Spleen (tissue), 11 donors: ENCODE measurements around the gene STXBP4. TPM values are rescaled to one million over a fixed set of nuclear protein-coding genes. Genes with fewer than 3 reads are reported as not detected.

Source experiments
- DNase-seq: peaks from one replicate; pipeline ENCODE4 v3.0.0-alpha.2; 2020
- H3K27ac ChIP-seq, 8 donors: fragments of 200-600 bp; sonication (generic) in 7 of 8; 1 replicate in 4 of 8; 2 replicates in 4 of 8; pipeline versions ENCODE4 v1.5.0 to v1.8.0; 2016 to 2021; ENCODE audit warnings: inconsistent platforms in 4 of 8, mild to moderate bottlenecking in 4 of 8, moderate library complexity in 1 of 8
- H3K27me3 ChIP-seq, 7 donors: fragments of 200-600 bp; sonication (generic) in 6 of 7; replicated peaks in 1 of 7; 1 replicate in 4 of 7; 2 replicates in 3 of 7; pipeline versions ENCODE4 v1.5.0 to v1.8.0; 2016 to 2021; ENCODE audit warnings: inconsistent platforms in 3 of 7, mild to moderate bottlenecking in 1 of 7
- H3K36me3 ChIP-seq, 6 donors: fragments of 200-600 bp; sonication (generic) in 5 of 6; 1 replicate in 4 of 6; 2 replicates in 2 of 6; pipeline versions ENCODE4 v1.5.0 to v1.8.0; 2016 to 2021; ENCODE audit warnings: inconsistent platforms in 2 of 6
- H3K4me1 ChIP-seq, 6 donors: fragments of 200-600 bp; sonication (generic) in 5 of 6; 1 replicate in 3 of 6; 2 replicates in 3 of 6; pipeline versions ENCODE4 v1.5.0 to v1.8.0; 2016 to 2021; ENCODE audit warnings: inconsistent platforms in 3 of 6
- H3K4me3 ChIP-seq, 8 donors: fragments of 200-600 bp; sonication (generic) in 7 of 8; 1 replicate in 4 of 8; 2 replicates in 4 of 8; pipeline versions ENCODE4 v1.5.0 to v1.8.0; 2016 to 2021; ENCODE audit warnings: inconsistent platforms in 4 of 8, mild to moderate bottlenecking in 4 of 8, moderate library complexity in 2 of 8
- H3K9me3 ChIP-seq, 8 donors: fragments of 200-600 bp; sonication (generic) in 7 of 8; 1 replicate in 4 of 8; 2 replicates in 4 of 8; pipeline versions ENCODE4 v1.5.0 to v1.8.0; 2016 to 2021; ENCODE audit warnings: inconsistent platforms in 4 of 8
- CTCF ChIP-seq, 11 experiments: fragments of 200-600 bp in 7 of 11; fragments of 450-650 bp in 4 of 11; sonication (generic) in 4 of 11; IDR thresholded peaks in 8 of 11; conservative IDR thresholded peaks in 3 of 11; 1 replicate in 7 of 11; 2 replicates in 4 of 11; pipeline versions ENCODE4 v1.4.0 to v1.8.0; 2016 to 2021; ENCODE audit warnings: antibody characterized with exemption in 11 of 11, inconsistent platforms in 4 of 11, mild to moderate bottlenecking in 1 of 11
- POLR2A ChIP-seq, 3 donors: fragments of 450-650 bp; IDR thresholded peaks; one replicate each; pipeline ENCODE4 v1.5.1; 2017; ENCODE audit warnings: antibody characterized with exemption in 3 of 3, mild to moderate bottlenecking in 1 of 3
- POLR2AphosphoS5 ChIP-seq, 3 donors: sonication (generic); formaldehyde crosslinking; IDR thresholded peaks; one replicate each; pipeline ENCODE4 v1.5.1; 2017; ENCODE audit warnings: antibody characterized with exemption in 3 of 3
- WGBS, 5 donors: extraction: QIAGEN DNeasy Blood & Tissue Kit in 3 of 5; methylation state at CpG; one replicate each; pipeline versions ENCODE4 v1.1.5 to v1.1.7; 2013 to 2018; 5-methylcytosine and 5-hydroxymethylcytosine counted together
- intact Hi-C: fragments of 100-400 bp; cut with DNase I; formaldehyde crosslinking; loops from one replicate; pipeline ENCODE4 v1.15.0; 2023; ENCODE audit warnings: low total_unique reads
- polyA plus RNA-seq, 3 donors: library from polyadenylated mRNA; stranded (reverse); fragments of 200-250 nt; gene quantifications; one replicate each; pipeline ENCODE4 v1.2.1, GENCODE V29; 2013
- total RNA-seq, 7 donors: library from RNA; depleted of rRNA in 3 of 7; stranded (reverse); fragments of >200 nt in 3 of 7; fragmentation: NEBNext Ultra II Directional in 4 of 7; extraction: Animal tissue kit (Norgen Biotek cat#: 25700) in 4 of 7; gene quantifications; one replicate each; pipeline versions ENCODE4 v1.1.0 to v1.2.1, GENCODE V29; 2016 to 2021
- donor health status: healthy with polysubstance abuse.
- donor health status: DM: no; HTN: no; CAD: no; lungs with moderate emphysema.
- donor health status: DM: no; HTN: no; CAD: no.
- donor health status: Bipolar disorder and iron deficiency.
- donor health status: healthy.
- donor health status: DM: no; HTN: no; CAD: no.
- donor health status: DM: yes; HTN: yes; CAD: no.

STXBP4 gene
- total and polyA plus RNA-seq, 10 donors, result 0.67 to 45.5 (median 7.3) TPM

GRCh38 chr17:55177159-55177854, 208.7 kb downstream of the STXBP4 start:
- intact Hi-C loops, result no loop called here
- no peak for DNase-seq
- no peak overlapping the region for H3K4me3 ChIP-seq
- WGBS, 5 donors, result 77 to 88% (median 82%) methylated on average over 3 of the region's 3 CpGs
- H3K4me1 ChIP-seq, result peaks cover 0 to 19% (median 11%) of the 10 kb centered on the region in 6 donors
- H3K27ac ChIP-seq, result no peak overlapping the region
- TF ChIP-seq CTCF (IDR thresholded peaks at IDR 0.05 in 8 of 11, conservative IDR thresholded peaks at IDR 0.05 in 3 of 11), result no peak
- no peak for TF ChIP-seq POLR2A (IDR thresholded peaks at IDR 0.05)
- TF ChIP-seq POLR2AphosphoS5 (IDR thresholded peaks at IDR 0.05), result no peak
- H3K27me3 ChIP-seq, result no peaks in the 10 kb centered on the region
- H3K36me3 ChIP-seq, result no peaks in the 10 kb centered on the region
- peaks cover 0 to 13% (median 7%) of the 10 kb centered on the region in 8 donors for H3K9me3 ChIP-seq

GRCh38 chr17:55177855-55178217, 209.3 kb downstream of the STXBP4 start:
- WGBS, 5 donors, result 68 to 88% (median 80%) methylated on average over 2 of the region's 2 CpGs
- Histone ChIP-seq H3K4me3 (no peak overlapping the region), H3K36me3 (no peaks in the 10 kb centered on the region), H3K27ac (no peak overlapping the region), H3K27me3 (no peaks in the 10 kb centered on the region), H3K9me3 (peaks cover 0 to 13% (median 7%) of the 10 kb centered on the region in 8 donors), H3K4me1 (peaks cover 0 to 19% (median 11%) of the 10 kb centered on the region in 6 donors)
- intact Hi-C loops, result no loop called here
- no peak for DNase-seq
- TF ChIP-seq POLR2AphosphoS5 (IDR thresholded peaks at IDR 0.05), result no peak
- TF ChIP-seq POLR2A (IDR thresholded peaks at IDR 0.05), result no peak
- no peak for TF ChIP-seq CTCF (IDR thresholded peaks at IDR 0.05 in 8 of 11, conservative IDR thresholded peaks at IDR 0.05 in 3 of 11)

GRCh38 chr17:55186937-55187770, 218.6 kb downstream of the STXBP4 start:
- Histone ChIP-seq H3K36me3 (no peaks in the 10 kb centered on the region), H3K27ac (no peak overlapping the region), H3K4me3 (no peak overlapping the region), H3K9me3 (no peaks in the 10 kb centered on the region), H3K27me3 (no peaks in the 10 kb centered on the region), H3K4me1 (no peaks in the 10 kb centered on the region)
- intact Hi-C loops, result no loop called here
- no peak for DNase-seq
- 54 to 76% (median 67%) methylated on average over 8 of the region's 8 CpGs for WGBS, 5 donors
- TF ChIP-seq POLR2A (IDR thresholded peaks at IDR 0.05) (no peak), CTCF (IDR thresholded peaks at IDR 0.05 in 8 of 11, conservative IDR thresholded peaks at IDR 0.05 in 3 of 11) (no peak), POLR2AphosphoS5 (IDR thresholded peaks at IDR 0.05) (no peak)

- Histone ChIP-seq H3K36me3 (no peaks in the 10 kb centered on the region), H3K4me1 (no peaks in the 10 kb centered on the region), H3K9me3 (no peaks in the 10 kb centered on the region), H3K4me3 (no peak overlapping the region), H3K27me3 (no peaks in the 10 kb centered on the region), H3K27ac (no peak overlapping the region)
- no peak for DNase-seq
- 55 to 77% (median 71%) methylated on average over 2 of the region's 2 CpGs for WGBS, 5 donors
- no peak for TF ChIP-seq CTCF (IDR thresholded peaks at IDR 0.05 in 8 of 11, conservative IDR thresholded peaks at IDR 0.05 in 3 of 11)
- TF ChIP-seq POLR2A (IDR thresholded peaks at IDR 0.05), result no peak
- no peak for TF ChIP-seq POLR2AphosphoS5 (IDR thresholded peaks at IDR 0.05)
- intact Hi-C loops, result no loop called here
Measured at GRCh38 chr17:55190748-55191147, 222.2 kb downstream of the STXBP4 start.
